Mammary epithelial cell (primary cell): ENCODE measurements around the gene ADD2.

Source experiments
- EZH2 ChIP-seq: IDR thresholded peaks from 2 replicates; pipeline ENCODE4 v1.6.1; 2012; ENCODE audit warnings: low read length, inconsistent platforms, borderline replicate concordance
- TF ChIP-seq, protein P1 (sequence below), 2 donors: IDR thresholded peaks in 1 of 2; conservative IDR thresholded peaks in 1 of 2; 2 replicates each; pipeline ENCODE4 v1.5.1; 2011 to 2012; ENCODE audit warnings: inconsistent platforms in 2 of 2, low read length in 2 of 2, mild to moderate bottlenecking in 2 of 2, control low read depth in 1 of 2, low read depth in 1 of 2; ENCODE audit not compliant: insufficient read depth in 1 of 2; ENCODE audit errors: extremely low read depth in 1 of 2

GRCh38 chr2:70680735-70681134, 87.3 kb downstream of the ADD2 start:
- TF ChIP-seq, protein P1, sequence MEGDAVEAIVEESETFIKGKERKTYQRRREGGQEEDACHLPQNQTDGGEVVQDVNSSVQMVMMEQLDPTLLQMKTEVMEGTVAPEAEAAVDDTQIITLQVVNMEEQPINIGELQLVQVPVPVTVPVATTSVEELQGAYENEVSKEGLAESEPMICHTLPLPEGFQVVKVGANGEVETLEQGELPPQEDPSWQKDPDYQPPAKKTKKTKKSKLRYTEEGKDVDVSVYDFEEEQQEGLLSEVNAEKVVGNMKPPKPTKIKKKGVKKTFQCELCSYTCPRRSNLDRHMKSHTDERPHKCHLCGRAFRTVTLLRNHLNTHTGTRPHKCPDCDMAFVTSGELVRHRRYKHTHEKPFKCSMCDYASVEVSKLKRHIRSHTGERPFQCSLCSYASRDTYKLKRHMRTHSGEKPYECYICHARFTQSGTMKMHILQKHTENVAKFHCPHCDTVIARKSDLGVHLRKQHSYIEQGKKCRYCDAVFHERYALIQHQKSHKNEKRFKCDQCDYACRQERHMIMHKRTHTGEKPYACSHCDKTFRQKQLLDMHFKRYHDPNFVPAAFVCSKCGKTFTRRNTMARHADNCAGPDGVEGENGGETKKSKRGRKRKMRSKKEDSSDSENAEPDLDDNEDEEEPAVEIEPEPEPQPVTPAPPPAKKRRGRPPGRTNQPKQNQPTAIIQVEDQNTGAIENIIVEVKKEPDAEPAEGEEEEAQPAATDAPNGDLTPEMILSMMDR (conservative IDR thresholded peaks at IDR 0.05 in 1 of 2, IDR thresholded peaks at IDR 0.05 in 1 of 2; ENCODE audit: extremely low read depth in 1 of 2, insufficient read depth in 1 of 2, low read depth in 1 of 2, low read length in 2 of 2) = no peak
- TF ChIP-seq EZH2 = no peak
